ENCODE measurements around the gene ZBTB34.

ZBTB34 gene

DNA sequence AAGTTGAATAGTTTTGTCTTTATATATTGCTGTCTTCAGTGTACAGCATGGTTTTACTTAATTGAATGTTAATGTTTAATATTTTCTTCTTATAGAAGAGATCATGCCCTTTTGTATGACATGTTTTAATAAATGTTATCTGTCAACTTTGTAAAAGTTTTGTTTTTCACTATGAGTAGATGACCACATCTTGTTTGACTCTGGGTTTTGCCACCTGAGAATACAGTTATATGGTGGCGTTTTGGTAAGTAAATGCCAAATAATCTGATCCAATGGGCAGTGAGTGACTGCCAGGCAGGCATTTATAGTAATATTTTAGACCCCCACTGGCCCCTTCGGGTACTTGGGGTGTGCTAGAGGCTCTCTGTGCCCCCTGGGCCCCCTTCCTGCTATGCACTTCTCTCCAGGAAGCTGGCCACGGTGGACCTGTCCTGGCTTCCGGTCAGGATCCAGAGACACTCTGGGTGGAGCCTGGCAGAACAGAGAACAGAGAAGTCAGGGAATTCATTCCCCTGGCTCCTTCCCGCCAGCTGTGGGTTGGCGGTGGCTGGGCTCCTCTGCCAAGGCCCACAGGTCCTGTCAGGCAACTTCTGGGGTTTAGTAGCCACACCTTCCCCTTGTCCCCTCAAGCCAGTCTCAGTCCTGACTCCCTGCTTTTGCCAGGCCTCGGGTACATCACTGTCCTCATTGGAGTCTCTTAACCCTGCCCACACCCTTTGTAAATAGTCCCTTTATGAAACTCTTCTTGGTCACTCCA is 22.2 kb upstream of the ZBTB34 start:
- Histone ChIP-seq H3K79me2 (ENCODE audit: insufficient read depth, low read length) (no peaks in the 10 kb centered on the region), H3K36me3 (ENCODE audit: insufficient read depth, low read length) (peaks cover 16% of the 10 kb centered on the region), H4K20me1 (ENCODE audit: insufficient read depth, low read length) (no peaks in the 10 kb centered on the region)

DNA sequence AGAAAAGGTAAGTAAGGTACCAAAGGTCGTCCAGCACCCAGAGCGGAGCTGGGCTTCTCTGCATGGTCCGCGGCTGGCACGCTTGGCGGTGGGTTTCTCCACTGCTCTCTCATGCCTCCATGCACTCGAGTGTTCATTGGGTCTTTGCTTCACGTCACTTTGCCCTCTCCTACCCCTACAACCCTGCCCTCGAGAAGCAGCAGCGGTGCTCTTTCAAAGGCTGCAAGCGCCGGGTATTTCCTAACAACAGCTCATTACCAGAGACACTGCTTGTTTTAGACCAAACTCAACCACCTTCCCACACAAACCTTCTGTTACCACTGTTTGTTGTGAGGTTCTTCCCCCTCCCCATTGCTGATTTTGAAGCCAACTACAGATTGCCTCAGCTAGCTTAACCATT is 21.5 kb upstream of the ZBTB34 start:
- no peak overlapping the region for H3K4me2 ChIP-seq (ENCODE audit: low read length)
- H3K9me3 ChIP-seq (ENCODE audit: low read length), result no peaks in the 10 kb centered on the region
- H3K4me1 ChIP-seq (ENCODE audit: insufficient read depth, low read length, severe bottlenecking), result no peaks in the 10 kb centered on the region
- no peak overlapping the region for H2AFZ ChIP-seq (ENCODE audit: low read length)
- H3K27ac ChIP-seq (ENCODE audit: low read depth, low read length, poor library complexity, severe bottlenecking), result no peak overlapping the region
- no peak overlapping the region for H3K4me3 ChIP-seq (ENCODE audit: low read depth, low read length, poor library complexity, severe bottlenecking)
- H3K79me2 ChIP-seq (ENCODE audit: insufficient read depth, low read length), result no peaks in the 10 kb centered on the region
- no peaks in the 10 kb centered on the region for H4K20me1 ChIP-seq (ENCODE audit: insufficient read depth, low read length)
- no peak overlapping the region for H3K9ac ChIP-seq (ENCODE audit: low read length)
- H3F3A ChIP-seq (ENCODE audit: insufficient read depth, low read length), result no peaks in the 10 kb centered on the region
- no peaks in the 10 kb centered on the region for H3K27me3 ChIP-seq (ENCODE audit: insufficient read depth, low read length)
- H3K36me3 ChIP-seq (ENCODE audit: insufficient read depth, low read length), result peaks cover 9% of the 10 kb centered on the region
- TF ChIP-seq EZH2 (IDR thresholded peaks at IDR 0.05; ENCODE audit: borderline replicate concordance, low read length), result no peak
- TF ChIP-seq, protein P1, sequence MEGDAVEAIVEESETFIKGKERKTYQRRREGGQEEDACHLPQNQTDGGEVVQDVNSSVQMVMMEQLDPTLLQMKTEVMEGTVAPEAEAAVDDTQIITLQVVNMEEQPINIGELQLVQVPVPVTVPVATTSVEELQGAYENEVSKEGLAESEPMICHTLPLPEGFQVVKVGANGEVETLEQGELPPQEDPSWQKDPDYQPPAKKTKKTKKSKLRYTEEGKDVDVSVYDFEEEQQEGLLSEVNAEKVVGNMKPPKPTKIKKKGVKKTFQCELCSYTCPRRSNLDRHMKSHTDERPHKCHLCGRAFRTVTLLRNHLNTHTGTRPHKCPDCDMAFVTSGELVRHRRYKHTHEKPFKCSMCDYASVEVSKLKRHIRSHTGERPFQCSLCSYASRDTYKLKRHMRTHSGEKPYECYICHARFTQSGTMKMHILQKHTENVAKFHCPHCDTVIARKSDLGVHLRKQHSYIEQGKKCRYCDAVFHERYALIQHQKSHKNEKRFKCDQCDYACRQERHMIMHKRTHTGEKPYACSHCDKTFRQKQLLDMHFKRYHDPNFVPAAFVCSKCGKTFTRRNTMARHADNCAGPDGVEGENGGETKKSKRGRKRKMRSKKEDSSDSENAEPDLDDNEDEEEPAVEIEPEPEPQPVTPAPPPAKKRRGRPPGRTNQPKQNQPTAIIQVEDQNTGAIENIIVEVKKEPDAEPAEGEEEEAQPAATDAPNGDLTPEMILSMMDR (IDR thresholded peaks at IDR 0.05; ENCODE audit: low read length), result no peak
- no peaks in the 10 kb centered on the region for H3K9me2 ChIP-seq (ENCODE audit: low read depth, low read length)

More for the DNA sequence above, 22.2 kb upstream of the ZBTB34 start:
- H3K4me2 ChIP-seq (ENCODE audit: low read length), result no peak overlapping the region
- no peaks in the 10 kb centered on the region for H3K4me1 ChIP-seq (ENCODE audit: insufficient read depth, low read length, severe bottlenecking)
- H3K9me2 ChIP-seq (ENCODE audit: low read depth, low read length), result no peaks in the 10 kb centered on the region
- TF ChIP-seq EZH2 (IDR thresholded peaks at IDR 0.05; ENCODE audit: borderline replicate concordance, low read length), result no peak
- TF ChIP-seq, protein P1 (IDR thresholded peaks at IDR 0.05; ENCODE audit: low read length), result no peak
- H3K27ac ChIP-seq (ENCODE audit: low read depth, low read length, poor library complexity, severe bottlenecking), result no peak overlapping the region
- no peak overlapping the region for H3K4me3 ChIP-seq (ENCODE audit: low read depth, low read length, poor library complexity, severe bottlenecking)
- no peak overlapping the region for H3K9ac ChIP-seq (ENCODE audit: low read length)
- H3F3A ChIP-seq (ENCODE audit: insufficient read depth, low read length), result no peaks in the 10 kb centered on the region
- no peaks in the 10 kb centered on the region for H3K27me3 ChIP-seq (ENCODE audit: insufficient read depth, low read length)
- no peaks in the 10 kb centered on the region for H3K9me3 ChIP-seq (ENCODE audit: low read length)
- H2AFZ ChIP-seq (ENCODE audit: low read length), result no peak overlapping the region

DNA sequence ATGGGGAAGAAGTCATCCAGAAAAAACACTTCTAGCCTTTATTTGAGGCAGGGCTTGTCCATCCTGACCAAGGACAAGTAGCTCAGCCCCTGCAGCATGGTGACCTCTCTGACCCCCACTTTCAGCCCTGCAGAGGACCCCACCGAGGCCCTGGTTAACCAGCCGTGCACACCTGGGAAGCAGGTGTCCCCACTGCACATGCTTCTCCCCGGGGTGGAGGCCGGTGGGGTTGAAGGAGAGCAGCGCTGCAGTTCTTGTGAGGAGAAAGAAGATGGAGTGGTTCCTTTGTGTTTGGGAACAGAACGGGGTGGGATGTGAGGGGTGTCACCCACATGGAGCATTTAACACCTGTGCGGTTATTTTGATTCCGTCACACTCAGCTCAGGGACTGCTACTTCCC is 21.1 kb upstream of the ZBTB34 start:
- Histone ChIP-seq H3K4me1 (ENCODE audit: insufficient read depth, low read length, severe bottlenecking) (no peaks in the 10 kb centered on the region), H2AFZ (ENCODE audit: low read length) (no peak overlapping the region), H3K36me3 (ENCODE audit: insufficient read depth, low read length) (peaks cover 5% of the 10 kb centered on the region), H3K4me3 (ENCODE audit: low read depth, low read length, poor library complexity, severe bottlenecking) (no peak overlapping the region), H3F3A (ENCODE audit: insufficient read depth, low read length) (no peaks in the 10 kb centered on the region), H3K9me2 (ENCODE audit: low read depth, low read length) (no peaks in the 10 kb centered on the region), H3K79me2 (ENCODE audit: insufficient read depth, low read length) (no peaks in the 10 kb centered on the region), H4K20me1 (ENCODE audit: insufficient read depth, low read length) (no peaks in the 10 kb centered on the region), H3K27ac (ENCODE audit: low read depth, low read length, poor library complexity, severe bottlenecking) (no peak overlapping the region), H3K9ac (ENCODE audit: low read length) (no peak overlapping the region), H3K4me2 (ENCODE audit: low read length) (no peak overlapping the region), H3K27me3 (ENCODE audit: insufficient read depth, low read length) (no peaks in the 10 kb centered on the region), H3K9me3 (ENCODE audit: low read length) (no peaks in the 10 kb centered on the region)
- TF ChIP-seq, protein P1 (IDR thresholded peaks at IDR 0.05; ENCODE audit: low read length), result no peak
- TF ChIP-seq EZH2 (IDR thresholded peaks at IDR 0.05; ENCODE audit: borderline replicate concordance, low read length), result no peak
